GM21737 (cell line): ENCODE results near the gene CLIC3.

Source experiments
- ATAC-seq: cut with Tn5 transposase; IDR thresholded peaks from one replicate; pipeline ENCODE4 v1.9.1; 2021; ENCODE audit warnings: mild to moderate bottlenecking, moderate library complexity; ENCODE audit not compliant: unreplicated experiment

Gene CLIC3

GRCh38 chr9:137018761-137019559, 22.6 kb upstream of the CLIC3 start:
- ATAC-seq, result no peak

- no peak for ATAC-seq
Observed at GRCh38 chr9:137017791-137018497, 21.6 kb upstream of the CLIC3 start.

GRCh38 chr9:137017071-137017470, 20.7 kb upstream of the CLIC3 start:
- no peak for ATAC-seq

- no peak for ATAC-seq
Observed at GRCh38 chr9:137016436-137016835, 20.1 kb upstream of the CLIC3 start.

GRCh38 chr9:137015976-137016375, 19.6 kb upstream of the CLIC3 start:
- no peak for ATAC-seq

- no peak for ATAC-seq
Observed at GRCh38 chr9:137015540-137015930, 19.2 kb upstream of the CLIC3 start.

- ATAC-seq, result no peak
Observed at GRCh38 chr9:137014776-137015539, 18.6 kb upstream of the CLIC3 start.

GRCh38 chr9:137014166-137014565, 17.8 kb upstream of the CLIC3 start:
- ATAC-seq, result no peak

GRCh38 chr9:137013571-137013940, 17.2 kb upstream of the CLIC3 start:
- no peak for ATAC-seq

- no peak for ATAC-seq
Observed at GRCh38 chr9:137012694-137013570, 16.6 kb upstream of the CLIC3 start.

- no peak for ATAC-seq
Observed at GRCh38 chr9:137011907-137012675, 15.7 kb upstream of the CLIC3 start.

GRCh38 chr9:137011156-137011555, 14.8 kb upstream of the CLIC3 start:
- ATAC-seq, result no peak

GRCh38 chr9:137009938-137010732, 13.8 kb upstream of the CLIC3 start:
- no peak for ATAC-seq

- no peak for ATAC-seq
Observed at GRCh38 chr9:137009217-137009616, 12.8 kb upstream of the CLIC3 start.

- ATAC-seq, result no peak
Observed at GRCh38 chr9:137008312-137008711, 11.9 kb upstream of the CLIC3 start.

GRCh38 chr9:137007816-137008270, 11.5 kb upstream of the CLIC3 start:
- no peak for ATAC-seq

GRCh38 chr9:137007108-137007815, 10.9 kb upstream of the CLIC3 start:
- no peak for ATAC-seq
